HTERT RPE-1 (cell line): ENCODE data around the gene RPS23.

Experiments
- in situ Hi-C: fragments of 300-500 bp; cut with MboI; formaldehyde crosslinking; loops from 4 replicates; pipeline ENCODE4 v1.14.3; 2020; ENCODE audit warnings: low sequenced_read_pairs

Gene RPS23

DNA sequence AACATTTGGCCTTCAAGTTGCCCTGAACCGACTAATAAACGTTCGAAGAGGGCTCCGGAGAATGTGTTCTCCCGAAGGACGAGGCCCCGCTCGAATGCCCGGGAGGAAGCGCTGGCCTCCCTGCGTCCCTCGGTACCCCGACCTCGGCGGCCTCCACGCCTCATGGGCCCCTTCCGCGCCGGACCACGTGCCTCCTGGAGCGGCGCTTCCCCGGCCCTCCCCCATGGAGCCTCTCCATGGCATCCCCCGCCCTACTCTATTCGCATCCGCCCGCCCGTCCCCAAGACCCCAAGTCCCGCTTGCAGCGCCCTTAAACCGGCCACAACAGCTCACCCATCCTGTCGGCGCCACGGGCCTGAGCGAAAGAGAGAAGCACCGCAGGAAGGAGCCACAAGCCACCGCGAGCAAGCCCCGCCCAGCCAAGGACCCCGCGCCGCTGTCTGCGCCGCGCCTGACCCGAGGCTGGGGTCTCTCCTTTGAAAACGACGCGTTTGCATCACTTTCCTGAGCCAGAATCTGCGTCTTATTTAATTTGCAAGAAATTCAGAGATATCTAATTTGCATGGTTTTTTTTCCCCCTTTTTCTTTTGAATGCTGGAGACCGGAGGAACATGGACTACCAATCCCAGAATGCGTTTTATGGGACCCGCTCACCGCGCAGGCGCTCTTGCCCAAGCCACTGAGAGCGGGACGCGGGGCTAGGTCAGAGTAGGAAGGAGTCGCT lies at the start of gene RPS23:
Gene RPS23 (minus strand): TSS at position 368 of the 724 bp plus-strand sequence. CDS start 31 bp downstream, at position 337.
- in situ Hi-C loops = no loop called here

DNA sequence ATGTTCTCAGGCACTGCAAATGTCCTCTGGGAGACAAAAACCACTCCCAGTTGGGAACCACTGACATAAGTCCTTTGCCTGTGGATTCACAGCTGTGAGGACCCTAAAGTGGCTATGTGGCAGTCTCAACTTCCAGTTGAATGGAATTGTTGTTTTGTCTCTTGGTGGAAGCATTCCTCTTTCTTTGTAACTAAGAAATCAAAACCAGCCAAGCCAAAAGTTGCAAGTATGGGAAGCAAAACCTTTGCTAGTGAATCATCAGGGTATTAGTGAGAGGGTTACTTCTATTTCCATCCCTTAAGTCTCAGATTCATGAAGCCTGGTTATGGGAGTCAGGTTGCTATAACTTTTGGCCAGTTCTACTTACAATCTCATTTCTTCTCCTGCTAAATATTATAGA lies 49.8 kb upstream of the RPS23 start:
- in situ Hi-C loops = no loop called here

- in situ Hi-C loops = no loop called here
These were observed 47.8 kb upstream of the RPS23 start for GRCh38 chr5:82325996-82326395.

GRCh38 chr5:82325155-82325554 lies 47.0 kb upstream of the RPS23 start:
- in situ Hi-C loops = no loop called here

- in situ Hi-C loops = no loop called here
These were observed 42.8 kb upstream of the RPS23 start for GRCh38 chr5:82320966-82321365.

GRCh38 chr5:82319651-82320376 lies 41.7 kb upstream of the RPS23 start:
- in situ Hi-C loops = no loop called here

GRCh38 chr5:82319192-82319591 lies 41.0 kb upstream of the RPS23 start:
- in situ Hi-C loops = no loop called here

DNA sequence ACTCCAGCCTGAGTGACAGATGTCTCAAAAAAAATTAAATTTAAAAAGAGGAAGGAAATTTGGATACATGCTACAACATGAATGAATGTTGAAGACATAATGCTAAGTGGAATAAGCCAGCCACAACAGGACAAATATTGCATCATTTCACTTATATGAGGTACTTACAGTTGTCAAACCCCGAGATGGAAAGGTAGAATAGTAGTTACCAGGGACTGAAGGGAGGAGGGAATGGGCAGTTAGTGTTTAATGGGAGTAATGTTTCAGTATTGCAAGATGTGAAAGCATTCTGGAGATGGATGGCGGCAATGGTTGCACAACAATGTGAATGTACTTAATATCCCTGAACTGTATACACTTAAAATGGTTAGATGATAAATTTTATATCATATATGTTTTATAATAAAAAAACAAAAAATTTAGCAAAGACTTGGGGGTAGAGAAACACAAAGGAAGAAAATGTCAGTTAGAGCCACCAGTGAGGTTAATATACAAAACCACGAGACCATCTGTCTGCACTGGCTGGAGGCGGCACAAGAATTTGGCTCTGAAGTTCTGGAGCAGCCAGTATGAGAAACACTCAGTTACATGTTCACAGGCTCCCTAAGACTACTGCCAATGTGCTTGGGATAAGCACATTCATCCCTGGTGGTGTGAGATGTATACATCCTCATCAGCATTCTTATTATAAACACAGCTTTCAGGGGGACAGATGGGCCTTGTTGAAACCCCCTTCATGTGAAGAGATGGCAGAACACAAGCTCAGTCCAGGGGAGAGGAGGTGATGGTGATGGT lies 37.0 kb upstream of the RPS23 start:
- in situ Hi-C loops = no loop called here

- in situ Hi-C loops = no loop called here
These were observed 34.9 kb upstream of the RPS23 start for GRCh38 chr5:82313016-82313415.

DNA sequence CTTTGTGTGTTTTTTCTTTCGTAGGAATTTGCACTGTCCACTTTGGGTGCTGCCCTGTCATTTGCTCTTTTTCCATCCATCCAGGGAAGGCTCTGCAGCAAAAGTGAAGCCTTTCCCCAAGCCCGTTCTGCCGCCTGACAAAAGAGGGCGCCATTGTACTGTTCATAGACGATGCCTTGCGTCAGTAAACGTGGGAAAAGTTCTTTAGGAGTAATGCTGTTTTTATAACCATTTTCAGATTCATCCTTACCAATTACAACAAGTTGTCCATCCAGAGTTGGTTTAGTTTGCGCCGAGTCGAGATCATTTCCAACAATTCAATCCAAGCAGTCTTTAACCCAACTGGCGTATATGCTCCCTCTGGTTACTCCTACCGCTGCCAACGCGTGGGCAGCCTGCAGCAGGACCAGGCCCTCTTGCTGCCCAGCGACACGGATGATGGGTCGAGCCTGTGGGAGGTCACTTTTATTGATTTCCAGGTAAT lies 34.3 kb upstream of the RPS23 start:
- in situ Hi-C loops = no loop called here

DNA sequence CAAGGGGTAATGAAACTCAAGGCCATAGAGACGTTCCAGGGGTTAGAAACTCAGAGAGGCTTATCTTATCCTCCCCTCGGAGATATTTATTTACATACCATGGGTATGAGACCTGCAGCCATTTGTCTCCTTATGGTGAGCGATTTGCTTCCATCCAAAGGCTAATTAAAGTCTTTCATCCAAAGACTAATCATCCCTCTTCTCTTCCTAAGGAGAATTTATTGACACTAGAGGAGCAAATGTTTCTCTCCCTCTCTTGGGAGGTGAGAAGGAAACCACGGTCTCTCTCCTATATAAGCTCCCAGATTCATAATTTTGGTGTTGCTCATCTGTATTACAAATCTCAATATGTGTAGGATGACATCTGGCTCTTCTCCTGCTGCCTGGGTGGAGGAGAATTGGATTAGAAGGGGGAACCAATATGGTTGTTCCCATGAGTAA lies 31.0 kb upstream of the RPS23 start:
- in situ Hi-C loops = no loop called here

- in situ Hi-C loops = no loop called here
These were observed 30.3 kb upstream of the RPS23 start for GRCh38 chr5:82308416-82308815.

DNA sequence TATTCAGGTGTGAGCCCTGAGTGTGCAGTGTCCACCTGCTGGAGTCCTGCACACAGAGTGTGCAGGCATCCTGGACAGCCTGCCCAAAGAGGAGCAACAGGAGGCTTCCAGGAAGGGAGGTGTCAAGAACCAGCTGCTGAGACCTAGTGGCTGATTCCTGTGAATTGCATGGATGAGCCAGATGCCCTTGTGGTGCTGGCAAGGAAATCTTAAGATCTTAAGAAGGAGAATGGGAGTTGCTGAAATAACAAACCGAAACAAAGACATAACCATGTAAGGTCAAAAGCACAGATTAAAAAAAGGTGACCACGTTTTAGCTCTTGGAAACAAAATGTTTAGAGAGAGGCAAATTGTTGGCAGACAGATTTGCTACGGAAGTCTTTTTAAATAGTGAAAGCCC lies 29.3 kb upstream of the RPS23 start:
- in situ Hi-C loops = no loop called here

DNA sequence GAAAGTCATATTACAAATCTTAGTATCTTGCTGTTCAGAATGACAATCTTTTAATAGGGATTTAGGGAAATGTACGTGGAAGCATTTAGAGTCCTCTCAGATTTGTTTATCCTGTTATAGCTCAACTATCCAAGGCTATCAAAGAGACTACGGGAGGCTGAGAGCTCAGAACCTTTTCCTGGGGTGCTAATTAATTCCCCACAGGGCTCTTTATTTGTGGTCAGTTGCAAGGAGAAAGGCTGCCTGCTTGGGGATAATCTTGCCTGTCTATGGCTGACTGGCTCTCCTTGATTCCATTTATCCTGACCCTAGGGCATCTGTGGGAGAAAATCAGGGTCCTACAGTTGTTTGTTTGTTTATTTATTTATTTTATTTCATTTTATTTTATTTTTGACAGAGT lies 28.0 kb upstream of the RPS23 start:
- in situ Hi-C loops = no loop called here

GRCh38 chr5:82301190-82301589 lies 23.0 kb upstream of the RPS23 start:
- in situ Hi-C loops = no loop called here

- in situ Hi-C loops = no loop called here
These were observed 20.5 kb upstream of the RPS23 start for GRCh38 chr5:82298668-82299067.

DNA sequence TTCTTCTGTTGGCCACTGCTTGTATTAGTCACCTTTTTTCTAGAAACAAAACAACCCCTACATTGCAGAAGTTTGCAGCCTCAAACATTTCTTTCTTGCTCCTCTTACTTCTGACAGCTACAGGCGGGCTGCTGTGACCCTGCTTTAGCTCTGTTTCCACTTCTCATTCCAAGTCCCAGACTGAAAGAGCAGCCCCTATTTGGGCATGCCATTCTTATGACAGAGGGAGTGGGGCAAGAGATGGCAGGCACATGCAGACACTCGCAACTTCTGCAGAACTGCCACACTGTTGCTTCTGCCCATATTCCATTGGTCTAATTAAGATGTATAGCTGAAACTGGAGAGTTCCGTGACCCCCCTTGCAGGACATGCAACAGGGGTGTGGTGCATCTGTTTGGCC lies 19.6 kb upstream of the RPS23 start:
- in situ Hi-C loops = no loop called here

GRCh38 chr5:82296929-82297328 lies 18.8 kb upstream of the RPS23 start:
- in situ Hi-C loops = no loop called here

GRCh38 chr5:82295959-82296531 lies 17.9 kb upstream of the RPS23 start:
- in situ Hi-C loops = no loop called here

- in situ Hi-C loops = no loop called here
These were observed 17.0 kb upstream of the RPS23 start for GRCh38 chr5:82295144-82295543.

DNA sequence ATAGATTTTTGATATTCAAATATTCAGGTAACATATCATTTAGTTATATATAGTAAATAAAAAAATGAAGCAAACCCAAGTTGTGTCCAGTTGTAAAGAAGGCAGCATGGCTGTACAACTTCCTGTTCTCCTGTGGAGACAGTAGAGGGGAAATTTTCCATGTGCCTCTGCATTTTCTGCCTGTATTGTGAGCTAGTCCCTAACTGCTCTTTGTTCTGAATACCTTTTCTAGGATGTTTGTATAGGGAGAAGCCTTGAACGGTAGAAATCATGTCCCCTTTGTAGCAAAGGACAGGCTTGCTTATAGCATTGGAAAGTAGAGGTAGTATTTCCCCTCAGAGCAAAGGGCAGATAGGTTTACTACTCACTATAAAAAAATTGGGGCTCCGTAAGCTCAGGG lies 13.3 kb upstream of the RPS23 start:
- in situ Hi-C loops = no loop called here
